ENCODE data around the gene RIMOC1.

RIMOC1 gene

GRCh38 chr5:41903892-41904799 lies at the start of gene RIMOC1:
Gene RIMOC1 (plus strand): TSS chr5:41904344. CDS start chr5:41904368, 24 bp downstream.
- DNase-seq: peak; percentile 99 to 100

GRCh38 chr5:41856644-41857491 lies 47.3 kb upstream of the RIMOC1 start:
- peak in 1 of 2 experiments; percentile 29 for DNase-seq

GRCh38 chr5:41857989-41858388 lies 46.2 kb upstream of the RIMOC1 start:
- no peak for DNase-seq

GRCh38 chr5:41858890-41859289 lies 45.3 kb upstream of the RIMOC1 start:
- DNase-seq: no peak

GRCh38 chr5:41863871-41864486 lies 40.2 kb upstream of the RIMOC1 start:
- DNase-seq: no peak

- peak; percentile 10 to 38 for DNase-seq
These were observed 34.9 kb upstream of the RIMOC1 start for GRCh38 chr5:41869151-41869723.

- DNase-seq: peak in 1 of 2 experiments; percentile 5
These were observed 34.2 kb upstream of the RIMOC1 start, which contains the start of gene OXCT1 for GRCh38 chr5:41869724-41870626. Gene OXCT1 (minus strand): TSS chr5:41870425. CDS start chr5:41870358, 67 bp downstream.

- DNase-seq: no peak
These were observed 33.5 kb upstream of the RIMOC1 start for GRCh38 chr5:41870627-41871048.

- DNase-seq: no peak
These were observed 32.3 kb upstream of the RIMOC1 start for GRCh38 chr5:41871852-41872251.

GRCh38 chr5:41874512-41875060 lies 29.6 kb upstream of the RIMOC1 start:
- no peak for DNase-seq

- DNase-seq: no peak
These were observed 29.0 kb upstream of the RIMOC1 start for GRCh38 chr5:41875121-41875520.

- no peak for DNase-seq
These were observed 27.5 kb upstream of the RIMOC1 start for GRCh38 chr5:41876678-41877077.

- no peak for DNase-seq
These were observed 26.7 kb upstream of the RIMOC1 start for GRCh38 chr5:41877408-41877807.

- no peak for DNase-seq
These were observed 26.0 kb upstream of the RIMOC1 start for GRCh38 chr5:41878173-41878572.

GRCh38 chr5:41878643-41879478 lies 25.3 kb upstream of the RIMOC1 start:
- no peak for DNase-seq

GRCh38 chr5:41882765-41883164 lies 21.4 kb upstream of the RIMOC1 start:
- no peak for DNase-seq

GRCh38 chr5:41883243-41883642 lies 20.9 kb upstream of the RIMOC1 start:
- no peak for DNase-seq

GRCh38 chr5:41883936-41884335 lies 20.2 kb upstream of the RIMOC1 start:
- DNase-seq: no peak

GRCh38 chr5:41885286-41885685 lies 18.9 kb upstream of the RIMOC1 start:
- no peak for DNase-seq

GRCh38 chr5:41891066-41891707 lies 13.0 kb upstream of the RIMOC1 start:
- DNase-seq: no peak
